ENCODE data around the gene PMPCA. TPM values are rescaled to one million over a fixed set of nuclear protein-coding genes. Genes with fewer than 3 reads are reported as not detected.

Gene PMPCA
- total RNA-seq, 1 experiment from 2014 or later = 94.5 TPM

DNA sequence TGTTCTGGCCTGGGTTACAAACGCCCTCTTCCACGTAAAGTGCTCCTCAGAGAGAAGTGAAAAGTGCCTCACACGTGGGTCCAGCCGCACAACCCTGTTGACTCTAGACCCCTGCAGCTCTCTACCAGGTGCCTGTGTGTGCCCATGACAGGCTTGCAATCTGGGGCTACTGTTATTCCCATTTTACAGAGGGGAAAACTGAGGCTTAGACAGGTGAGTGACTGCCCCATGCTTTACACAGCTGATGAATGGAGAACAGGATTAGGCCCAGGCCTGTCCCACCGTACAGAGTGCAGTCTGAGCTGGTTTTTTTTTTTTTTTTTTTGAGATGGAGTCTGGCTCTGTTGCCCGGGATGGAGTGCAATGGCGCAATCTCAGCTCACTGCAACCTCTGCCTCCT is 35.3 kb downstream of the PMPCA start:
- TF ChIP-seq, protein P1, sequence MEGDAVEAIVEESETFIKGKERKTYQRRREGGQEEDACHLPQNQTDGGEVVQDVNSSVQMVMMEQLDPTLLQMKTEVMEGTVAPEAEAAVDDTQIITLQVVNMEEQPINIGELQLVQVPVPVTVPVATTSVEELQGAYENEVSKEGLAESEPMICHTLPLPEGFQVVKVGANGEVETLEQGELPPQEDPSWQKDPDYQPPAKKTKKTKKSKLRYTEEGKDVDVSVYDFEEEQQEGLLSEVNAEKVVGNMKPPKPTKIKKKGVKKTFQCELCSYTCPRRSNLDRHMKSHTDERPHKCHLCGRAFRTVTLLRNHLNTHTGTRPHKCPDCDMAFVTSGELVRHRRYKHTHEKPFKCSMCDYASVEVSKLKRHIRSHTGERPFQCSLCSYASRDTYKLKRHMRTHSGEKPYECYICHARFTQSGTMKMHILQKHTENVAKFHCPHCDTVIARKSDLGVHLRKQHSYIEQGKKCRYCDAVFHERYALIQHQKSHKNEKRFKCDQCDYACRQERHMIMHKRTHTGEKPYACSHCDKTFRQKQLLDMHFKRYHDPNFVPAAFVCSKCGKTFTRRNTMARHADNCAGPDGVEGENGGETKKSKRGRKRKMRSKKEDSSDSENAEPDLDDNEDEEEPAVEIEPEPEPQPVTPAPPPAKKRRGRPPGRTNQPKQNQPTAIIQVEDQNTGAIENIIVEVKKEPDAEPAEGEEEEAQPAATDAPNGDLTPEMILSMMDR (conservative IDR thresholded peaks at IDR 0.05) = no peak

More for the DNA sequence above, 35.3 kb downstream of the PMPCA start:
- no peak overlapping the region for H3K4me3 Mint-ChIP-seq
- no peaks in the 10 kb centered on the region for H3K79me2 ChIP-seq (ENCODE audit: insufficient read depth, low read length)
- H2AFZ ChIP-seq (ENCODE audit: low read length) = no peak overlapping the region
- H3K9ac ChIP-seq (ENCODE audit: extremely low read depth, insufficient read length, low read length) = no peak overlapping the region
- H2BK15ac ChIP-seq (ENCODE audit: low read depth, low read length) = no peak overlapping the region
- no peaks in the 10 kb centered on the region for H3K4me1 Mint-ChIP-seq
- H2BK5ac ChIP-seq (ENCODE audit: insufficient read length, low read length) = no peak overlapping the region
- no peaks in the 10 kb centered on the region for H3K9me3 ChIP-seq (ENCODE audit: control insufficient read depth, low read depth, low read length)
- H3K27me3 Mint-ChIP-seq (ENCODE audit: low read depth) = no peaks in the 10 kb centered on the region
- H3K36me3 Mint-ChIP-seq (ENCODE audit: insufficient read depth in 1 of 3, low read depth in 3 of 3) = peaks cover 39 to 95% (median 83%) of the 10 kb centered on the region in 3 experiments; a peak in 6 of 7 replicates
- no peak overlapping the region for H2BK12ac ChIP-seq (ENCODE audit: insufficient read length, low read depth, low read length)
- no peak overlapping the region for H4K8ac ChIP-seq (replicated peaks; ENCODE audit: insufficient read length, low read depth, low read length)
- no peak overlapping the region for H2AK5ac ChIP-seq (ENCODE audit: insufficient read length, low read length)
- no peak overlapping the region for H3K4me2 ChIP-seq (ENCODE audit: insufficient read depth, insufficient read length, low read length)
- H3K27ac ChIP-seq (ENCODE audit: insufficient read length, low read depth, low read length) = no peak overlapping the region
- no peak overlapping the region for H2BK20ac ChIP-seq (ENCODE audit: low read depth, low read length, poor library complexity, severe bottlenecking)
- H3K23ac ChIP-seq (ENCODE audit: insufficient read length, low read depth, low read length) = no peak overlapping the region
- H4K91ac ChIP-seq (ENCODE audit: insufficient read length, low read depth, low read length) = no peak overlapping the region
- DNase-seq = no peak
- H3K79me1 ChIP-seq (ENCODE audit: insufficient read depth, low read depth, low read length, poor library complexity, severe bottlenecking) = no peaks in the 10 kb centered on the region
- no CpG with 5 or more reads among the region's 7 CpGs for WGBS (ENCODE audit: extremely low coverage, insufficient read length, low lambda C conversion rate)
- H3K27me3 ChIP-seq (ENCODE audit: insufficient read depth, low read length) = no peaks in the 10 kb centered on the region
- peaks cover 2% of the 10 kb centered on the region for H4K20me1 ChIP-seq (ENCODE audit: control insufficient read depth, insufficient read depth, insufficient read length)
- H3K14ac ChIP-seq (ENCODE audit: insufficient read depth, low read length) = no peak overlapping the region
- H3K4ac ChIP-seq (ENCODE audit: low read depth, low read length) = no peak overlapping the region
- H3K27ac Mint-ChIP-seq = no peak overlapping the region
- no peak overlapping the region for H3T11ph ChIP-seq (ENCODE audit: low read length)
- H3K23me2 ChIP-seq (ENCODE audit: insufficient read length, low read depth, low read length, poor library complexity, severe bottlenecking) = no peaks in the 10 kb centered on the region
- no peaks in the 10 kb centered on the region for H3K4me1 ChIP-seq (ENCODE audit: insufficient read depth, low read length)
- H3K9me3 Mint-ChIP-seq = no peaks in the 10 kb centered on the region
- H2BK120ac ChIP-seq (ENCODE audit: low read depth, low read length, poor library complexity, severe bottlenecking) = no peak overlapping the region
- no peak overlapping the region for H3K56ac ChIP-seq (ENCODE audit: insufficient read length, low read depth, low read length)
- H4K5ac ChIP-seq (ENCODE audit: insufficient read length, low read depth, low read length) = no peak overlapping the region
- no peak overlapping the region for H3K18ac ChIP-seq (ENCODE audit: insufficient read length, low read depth, low read length)
